Tibial nerve (tissue), 4 donors: ENCODE measurements around the gene EML1.

Experiments
- CTCF ChIP-seq, 5 experiments: fragments of 200-600 bp in 3 of 5; fragments of 450-650 bp in 2 of 5; sonication (generic) in 3 of 5; IDR thresholded peaks; one replicate each; pipeline ENCODE4 v1.5.1; 2016 to 2019; ENCODE audit warnings: antibody characterized with exemption in 5 of 5, mild to moderate bottlenecking in 3 of 5, moderate library complexity in 2 of 5
- EP300 ChIP-seq, 2 donors: sonication (generic); formaldehyde crosslinking; IDR thresholded peaks; one replicate each; pipeline ENCODE4 v1.6.1; 2017; ENCODE audit warnings: antibody characterized with exemption in 2 of 2, mild to moderate bottlenecking in 1 of 2
- POLR2A ChIP-seq, 2 donors: fragments of 450-650 bp; IDR thresholded peaks; one replicate each; pipeline ENCODE4 v1.6.1; 2017; ENCODE audit warnings: antibody characterized with exemption in 2 of 2, mild to moderate bottlenecking in 2 of 2, moderate library complexity in 2 of 2

- TF ChIP-seq POLR2A (IDR thresholded peaks at IDR 0.05) (no peak), CTCF (IDR thresholded peaks at IDR 0.05) (no peak), EP300 (IDR thresholded peaks at IDR 0.05) (no peak)
Measured at GRCh38 chr14:99878563-99878962, 85.3 kb downstream of the EML1 start.
